ENCODE results near the gene KRTAP4-5.
"Not testable (repeated sequence)": the region's sequence is repeated elsewhere in the genome, so short reads cannot be mapped to it uniquely, and the experiment has no call there.

The KRTAP4-5 gene

DNA sequence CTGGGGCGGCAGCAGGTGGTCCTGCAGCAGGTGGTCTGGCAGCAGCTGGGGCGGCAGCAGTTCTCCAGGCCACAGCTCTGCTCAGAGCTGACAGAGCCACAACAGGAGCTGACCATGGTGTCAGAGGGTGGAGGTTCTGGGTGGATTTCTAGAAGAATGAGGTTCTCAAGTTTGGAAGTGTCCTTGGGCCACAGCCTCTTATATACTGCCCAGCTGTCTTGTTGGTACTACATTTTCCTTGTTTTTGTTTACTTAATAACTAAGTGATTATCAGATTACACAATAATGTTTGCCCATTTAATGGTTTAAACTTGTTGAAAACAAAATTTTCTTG is at the start of gene KRTAP4-5:
TSS of gene KRTAP4-5 (minus strand) at position 174 of the 334 bp plus-strand sequence. CDS start at position 116, 58 bp downstream.
- DNase-seq (ENCODE audit: low spot score), result no peak

DNA sequence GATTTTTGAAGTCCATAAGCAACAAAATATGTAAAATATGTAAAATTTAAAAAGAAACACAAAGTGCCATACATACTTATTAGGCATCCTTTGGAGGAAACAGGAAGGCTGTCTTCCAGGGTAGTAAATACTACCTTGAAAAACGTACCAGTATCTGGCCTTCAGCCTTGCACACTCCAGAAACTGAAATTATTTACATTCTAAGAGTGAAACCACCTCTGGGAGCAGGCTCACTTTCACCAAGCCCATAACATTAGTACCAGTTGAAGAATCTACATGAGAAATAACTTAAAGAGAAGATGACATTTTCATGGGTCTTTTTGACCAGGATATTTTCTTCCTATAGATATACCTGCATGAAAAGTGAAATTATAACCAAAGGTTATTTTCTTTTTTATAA is 46.4 kb upstream of the KRTAP4-5 start:
- DNase-seq (ENCODE audit: low spot score), result no peak

DNA sequence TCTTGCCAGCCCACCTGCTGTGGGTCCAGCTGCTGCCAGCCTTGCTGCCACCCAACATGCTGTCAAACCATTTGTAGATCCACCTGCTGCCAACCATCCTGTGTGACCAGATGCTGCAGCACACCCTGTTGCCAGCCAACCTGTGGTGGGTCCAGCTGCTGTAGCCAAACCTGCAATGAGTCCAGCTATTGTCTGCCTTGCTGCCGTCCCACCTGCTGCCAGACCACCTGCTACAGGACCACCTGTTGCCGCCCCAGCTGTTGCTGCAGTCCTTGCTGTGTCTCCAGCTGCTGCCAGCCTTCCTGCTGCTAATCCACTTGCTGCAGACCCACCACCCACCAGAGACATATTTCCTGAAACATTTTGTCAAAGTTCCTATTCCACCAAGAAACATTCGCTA is 40.7 kb upstream of the KRTAP4-5 start:
- DNase-seq (ENCODE audit: low spot score), result no peak

DNA sequence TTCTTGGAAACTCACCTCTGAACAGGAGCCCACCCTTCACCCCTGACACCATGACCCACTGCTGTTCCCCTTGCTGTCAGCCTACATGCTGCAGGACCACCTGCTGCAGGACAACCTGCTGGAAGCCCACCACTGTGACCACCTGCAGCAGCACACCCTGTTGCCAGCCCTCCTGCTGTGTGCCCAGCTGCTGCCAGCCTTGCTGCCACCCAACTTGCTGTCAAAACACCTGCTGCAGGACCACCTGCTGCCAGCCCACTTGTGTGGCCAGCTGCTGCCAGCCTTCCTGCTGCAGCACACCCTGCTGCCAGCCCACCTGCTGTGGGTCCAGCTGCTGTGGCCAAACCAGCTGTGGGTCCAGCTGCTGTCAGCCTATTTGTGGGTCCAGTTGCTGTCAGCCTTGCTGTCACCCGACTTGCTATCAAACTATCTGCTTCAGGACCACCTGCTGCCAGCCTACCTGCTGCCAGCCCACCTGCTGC is 40.3 kb upstream of the KRTAP4-5 start, which contains the start of gene KRTAP9-1:
TSS of gene KRTAP9-1 (plus strand) at position 51 of the 482 bp plus-strand sequence. CDS start at position 51, 0 bp downstream.
- DNase-seq (ENCODE audit: low spot score), result not testable (repeated sequence)

DNA sequence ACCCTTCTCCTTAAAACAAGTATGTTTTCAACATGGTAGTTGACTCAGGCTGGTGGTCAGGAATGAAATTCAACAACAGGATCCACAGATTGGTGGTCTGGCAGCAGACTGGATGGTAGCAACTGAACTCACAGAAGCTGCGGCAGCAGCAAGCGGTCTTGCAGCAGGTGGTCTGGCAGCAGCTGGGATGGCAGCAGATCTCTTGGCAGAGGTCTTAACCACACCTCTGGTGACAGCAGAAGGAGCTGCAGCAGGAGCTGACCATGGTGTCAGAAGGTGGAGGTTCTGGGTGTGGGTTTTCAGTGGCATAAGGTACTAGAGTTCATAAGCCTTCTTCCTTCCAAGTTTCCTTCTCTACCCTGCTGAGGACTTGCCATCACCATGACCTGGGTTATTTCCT is 37.2 kb upstream of the KRTAP4-5 start:
- DNase-seq (ENCODE audit: low spot score), result no peak

DNA sequence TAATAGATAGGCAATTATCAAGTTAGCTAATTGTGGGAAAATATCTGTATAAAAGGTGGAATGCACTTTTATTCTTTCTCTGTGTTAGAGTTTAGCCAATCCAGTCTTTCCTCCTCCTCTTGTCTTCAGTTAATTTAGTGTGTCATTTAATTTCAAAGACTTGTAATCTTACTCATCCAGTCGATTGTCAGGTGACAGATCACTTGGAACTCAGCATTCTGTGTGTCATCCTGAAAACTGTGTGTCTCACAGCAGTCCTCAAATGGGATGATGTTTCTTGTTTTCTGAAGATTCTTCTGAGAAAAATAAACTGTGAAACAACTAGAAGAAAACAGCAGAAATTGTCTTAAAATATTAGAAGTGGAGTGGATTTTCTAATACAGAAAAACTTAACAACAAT is 35.4 kb upstream of the KRTAP4-5 start:
- DNase-seq (ENCODE audit: low spot score), result no peak

DNA sequence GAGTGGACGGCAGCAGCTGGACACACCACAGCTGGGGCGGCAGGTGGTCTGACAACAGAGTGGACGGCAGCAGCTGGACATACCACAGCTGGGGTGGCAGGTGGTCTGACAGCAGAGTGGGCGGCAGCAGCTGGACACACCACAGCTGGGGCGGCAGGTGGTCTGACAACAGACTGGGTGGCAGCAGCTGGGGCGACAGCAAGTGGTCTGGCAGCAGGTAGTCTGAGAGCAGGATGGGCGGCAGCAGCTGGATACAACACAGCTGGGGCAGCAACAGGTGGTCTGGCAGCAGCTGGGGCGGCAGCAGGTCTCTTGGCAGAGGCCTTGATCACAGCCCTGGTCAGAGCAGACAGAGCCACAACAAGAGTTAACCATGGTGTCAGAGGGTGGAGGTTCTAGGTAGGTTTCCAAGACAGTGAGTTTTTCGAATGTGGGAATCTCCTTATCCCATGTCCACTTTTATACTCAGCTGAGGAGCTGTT is 34.9 kb upstream of the KRTAP4-5 start, which contains the start of gene KRTAP4-1:
TSS of gene KRTAP4-1 (minus strand) at position 432 of the 482 bp plus-strand sequence. CDS start at position 375, 57 bp downstream.
- no peak for DNase-seq (ENCODE audit: low spot score)

DNA sequence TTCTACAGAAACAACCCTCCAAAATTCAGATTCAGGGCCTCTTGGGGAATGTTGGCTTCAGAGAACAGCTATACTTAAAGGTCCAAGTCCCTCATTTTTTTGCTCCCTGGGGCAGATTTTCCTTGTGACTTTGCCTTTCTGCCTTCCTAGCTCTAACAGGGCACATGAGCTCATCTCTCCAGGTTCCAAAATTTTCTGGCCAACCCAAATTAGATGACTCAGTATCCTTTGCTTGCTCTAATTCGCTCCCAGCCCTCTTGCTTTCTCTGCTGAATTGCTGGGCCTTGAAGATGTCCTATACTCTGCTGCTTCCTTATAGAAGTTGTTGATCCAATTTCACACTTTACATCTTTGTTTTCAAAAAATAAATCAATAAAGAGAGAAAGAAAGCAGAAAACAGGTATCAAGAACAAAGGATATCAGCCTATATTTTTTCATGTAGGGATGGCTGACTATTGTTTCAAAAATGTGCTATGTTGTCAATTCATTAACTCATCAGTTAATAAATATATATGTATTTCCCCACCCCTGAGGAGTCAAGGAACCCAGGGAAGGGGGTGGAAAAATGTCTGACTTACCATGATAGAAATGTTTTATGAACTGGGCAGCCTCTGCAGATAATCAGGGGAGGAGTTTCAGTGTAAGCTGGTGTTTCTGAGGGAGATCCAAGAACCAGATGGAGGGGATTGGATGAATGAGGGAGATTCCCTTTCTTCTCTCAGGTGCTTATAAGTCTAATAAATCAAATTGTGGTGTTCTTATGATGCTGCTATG is 29.4 kb upstream of the KRTAP4-5 start:
- DNase-seq (ENCODE audit: low spot score), result no peak

DNA sequence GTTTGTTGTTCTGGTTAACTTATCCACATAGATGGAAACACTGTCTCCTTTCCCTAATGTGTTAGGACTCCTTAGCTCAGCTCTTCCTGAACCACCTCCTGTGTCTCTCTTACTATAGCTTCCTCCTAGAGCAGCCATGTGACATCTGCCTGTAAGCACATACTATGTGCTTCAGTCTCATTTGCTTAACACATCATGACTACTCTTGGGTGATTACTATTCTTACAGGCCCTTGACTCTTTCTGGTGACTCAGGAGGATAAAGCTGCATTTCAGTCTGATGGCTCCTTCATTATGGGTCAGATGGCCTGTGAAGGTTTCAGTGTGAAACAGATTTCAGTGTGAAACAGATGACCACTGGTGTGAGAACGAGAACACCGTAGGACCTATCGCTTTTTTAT is 28.7 kb upstream of the KRTAP4-5 start:
- no peak for DNase-seq (ENCODE audit: low spot score)

DNA sequence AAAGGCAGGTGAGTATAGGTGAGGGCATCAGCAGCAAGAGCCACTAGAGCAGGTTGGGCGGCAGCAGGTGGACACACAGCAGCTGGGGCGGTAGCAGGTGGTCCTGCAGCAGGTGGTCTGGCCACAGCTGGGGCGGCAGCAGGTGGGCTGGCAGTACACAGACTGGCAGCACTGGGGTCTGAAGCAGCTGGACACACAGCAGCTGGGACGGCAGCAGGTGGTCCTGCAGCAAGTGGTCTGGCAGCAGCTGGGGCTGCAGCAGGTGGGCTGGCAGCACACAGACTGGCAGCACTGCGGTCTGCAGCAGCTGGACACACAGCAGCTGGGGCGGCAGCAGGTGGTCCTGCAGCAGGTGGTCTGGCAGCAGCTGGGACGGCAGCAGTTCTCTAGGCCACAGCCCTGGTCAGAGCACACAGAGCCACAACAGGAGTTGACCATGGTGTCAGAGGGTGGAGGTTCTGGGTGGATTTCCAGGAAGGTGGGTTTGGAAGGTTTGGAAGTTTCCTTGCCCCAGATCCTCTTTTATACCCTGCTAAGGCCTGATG is 28.2 kb upstream of the KRTAP4-5 start, which contains the start of gene KRTAP4-2:
TSS of gene KRTAP4-2 (minus strand) at position 495 of the 545 bp plus-strand sequence. CDS start at position 438, 57 bp downstream.
- DNase-seq (ENCODE audit: low spot score), result no peak

DNA sequence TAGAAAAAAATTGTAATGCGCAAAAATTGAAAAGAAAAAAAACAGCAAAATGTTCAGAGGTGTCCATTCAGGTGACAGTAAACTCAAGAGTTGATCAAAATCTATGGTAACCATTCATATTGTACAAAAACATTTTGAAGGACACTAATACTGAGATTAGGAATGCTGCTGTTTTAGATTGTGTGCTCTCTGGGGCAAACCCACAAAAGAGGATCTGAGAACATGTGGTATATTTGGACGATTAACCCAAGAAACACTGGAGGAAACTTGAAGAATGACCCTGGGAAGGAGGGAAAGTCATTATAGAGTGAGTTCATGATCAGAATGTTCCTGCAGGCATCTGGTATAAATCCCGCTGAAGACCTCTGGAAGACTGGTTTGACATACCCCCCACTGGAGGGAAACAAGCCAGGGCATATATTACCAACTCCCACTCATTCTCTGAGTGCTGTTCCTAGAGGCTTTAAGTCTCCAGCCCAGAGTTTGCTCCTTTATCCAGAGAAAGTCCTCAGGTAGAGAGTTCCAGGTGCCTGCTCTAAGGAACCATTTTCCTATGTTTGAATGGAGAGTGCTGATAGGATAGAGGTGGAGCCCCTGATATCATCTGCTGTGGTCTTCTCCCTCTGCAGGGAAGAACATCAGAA is 27.2 kb upstream of the KRTAP4-5 start:
- DNase-seq (ENCODE audit: low spot score), result no peak

DNA sequence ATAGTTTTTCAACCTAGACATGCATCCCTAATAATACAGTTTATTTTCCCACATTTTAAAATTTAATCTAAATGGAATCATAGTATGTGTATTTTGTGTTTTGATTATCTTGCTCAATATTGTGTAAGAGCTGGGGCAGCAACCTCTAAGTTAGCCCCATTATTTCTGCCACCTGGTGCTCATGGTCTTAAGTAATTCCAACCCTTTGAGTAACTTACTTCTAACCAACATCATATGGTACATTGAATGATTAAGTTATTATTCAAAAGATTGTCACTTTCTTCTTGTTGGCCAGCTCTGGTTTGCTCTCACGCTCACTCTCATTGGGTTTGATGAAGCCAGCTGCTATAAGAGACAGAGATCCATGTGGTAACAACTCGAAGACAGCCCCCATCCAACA is 22.3 kb upstream of the KRTAP4-5 start:
- no peak for DNase-seq (ENCODE audit: low spot score)

DNA sequence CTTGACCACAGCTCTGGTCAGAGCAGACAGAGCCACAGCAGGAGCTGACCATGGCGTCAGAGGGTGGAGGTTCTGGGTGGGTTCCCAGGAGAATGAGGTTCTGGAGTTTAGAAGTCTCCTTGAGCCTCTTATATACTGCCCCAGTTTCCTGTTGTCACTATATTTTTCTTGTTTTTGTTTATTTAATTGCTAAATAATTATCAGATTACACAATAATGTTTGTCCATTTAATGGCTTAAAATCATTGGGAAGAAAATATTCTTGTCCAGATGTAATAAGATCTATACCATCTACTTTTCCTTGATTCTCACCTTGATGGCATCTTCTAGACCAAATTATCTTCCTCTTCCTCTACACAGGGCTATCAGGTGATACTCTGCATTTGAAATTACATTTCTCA is 18.5 kb upstream of the KRTAP4-5 start, which contains the start of gene KRTAP4-3:
TSS of gene KRTAP4-3 (minus strand) at position 101 of the 400 bp plus-strand sequence. CDS start at position 52, 49 bp downstream.
- no peak for DNase-seq (ENCODE audit: low spot score)

DNA sequence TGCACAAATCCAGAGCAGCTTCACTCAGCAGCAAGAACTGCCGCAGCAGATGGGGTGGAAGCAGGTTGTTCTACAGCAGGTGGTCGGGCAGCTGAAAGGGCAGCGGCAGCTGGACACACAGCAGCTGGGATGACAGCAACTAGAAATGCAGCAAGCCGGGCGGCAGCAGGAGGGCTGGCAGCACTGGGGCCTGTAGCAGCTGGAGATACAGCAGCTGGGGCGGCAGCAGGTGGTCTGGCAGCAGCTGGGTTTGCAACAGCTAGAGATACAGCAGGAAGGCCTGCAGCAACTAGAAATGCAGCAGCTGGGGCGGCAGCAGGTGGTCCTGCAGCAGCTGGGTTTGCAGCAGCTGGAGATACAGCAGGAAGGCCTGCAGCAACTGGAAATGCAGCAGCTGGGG is 17.9 kb upstream of the KRTAP4-5 start:
- DNase-seq (ENCODE audit: low spot score), result no peak

DNA sequence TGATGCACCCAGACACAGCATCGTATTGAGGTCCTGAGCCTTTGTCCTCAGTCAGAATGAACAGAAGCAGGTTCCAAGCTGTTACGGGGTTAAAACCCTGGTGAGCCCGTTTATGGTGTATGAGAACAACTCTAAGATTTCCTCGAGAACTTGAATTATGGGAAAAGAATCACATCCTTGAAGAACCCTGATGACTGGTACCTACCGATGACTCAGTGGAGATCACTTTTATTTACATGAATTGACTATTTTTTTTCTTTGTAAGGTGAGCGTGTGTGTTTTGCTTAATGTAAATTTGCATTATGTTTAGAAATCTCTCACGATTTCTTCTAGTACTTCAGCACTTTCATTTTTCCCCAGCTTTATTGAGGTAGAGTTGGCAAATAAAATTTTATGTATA is 14.2 kb upstream of the KRTAP4-5 start:
- DNase-seq (ENCODE audit: low spot score), result no peak

DNA sequence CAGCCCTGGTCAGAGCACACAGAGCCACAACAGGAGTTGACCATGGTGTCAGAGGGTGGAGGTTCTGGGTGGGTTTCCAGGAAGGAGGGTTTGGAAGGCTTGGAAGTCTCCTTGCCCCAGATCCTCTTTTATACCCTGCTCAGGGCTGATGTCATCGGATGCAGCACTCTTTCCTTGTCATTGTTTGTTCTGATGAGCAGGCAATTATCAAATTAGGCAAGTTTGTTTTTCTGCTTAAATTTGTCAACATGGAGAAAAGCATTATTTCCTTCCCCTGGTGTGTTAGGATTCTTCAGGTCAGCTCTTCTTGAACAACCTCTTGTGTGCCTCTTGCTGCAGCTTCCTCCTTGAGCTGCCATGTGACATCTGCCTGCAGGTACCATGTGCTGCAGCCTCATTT is 11.0 kb upstream of the KRTAP4-5 start, which contains the start of gene KRTAP4-4:
TSS of gene KRTAP4-4 (minus strand) at position 101 of the 400 bp plus-strand sequence. CDS start at position 44, 57 bp downstream.
- DNase-seq (ENCODE audit: low spot score), result no peak

DNA sequence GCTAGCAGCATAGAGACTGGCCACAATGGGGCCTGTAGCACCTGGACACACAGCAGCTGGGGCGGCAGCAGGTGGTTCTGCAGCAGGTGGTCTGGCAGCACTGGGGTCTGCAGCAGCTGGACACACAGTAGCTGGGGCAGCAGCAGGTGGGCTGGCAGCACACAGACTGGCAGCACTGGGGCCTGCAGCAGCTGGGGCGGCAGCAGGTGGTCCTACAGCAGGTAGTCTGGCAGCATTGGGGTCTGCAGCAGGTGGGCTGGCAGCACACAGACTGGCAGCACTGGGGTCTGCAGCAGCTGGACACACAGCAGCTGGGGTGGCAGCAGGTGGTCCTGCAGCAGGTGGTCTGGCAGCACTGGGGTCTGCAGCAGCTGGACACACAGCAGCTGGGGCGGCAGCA is 10.6 kb upstream of the KRTAP4-5 start:
- DNase-seq (ENCODE audit: low spot score), result not testable (repeated sequence)

DNA sequence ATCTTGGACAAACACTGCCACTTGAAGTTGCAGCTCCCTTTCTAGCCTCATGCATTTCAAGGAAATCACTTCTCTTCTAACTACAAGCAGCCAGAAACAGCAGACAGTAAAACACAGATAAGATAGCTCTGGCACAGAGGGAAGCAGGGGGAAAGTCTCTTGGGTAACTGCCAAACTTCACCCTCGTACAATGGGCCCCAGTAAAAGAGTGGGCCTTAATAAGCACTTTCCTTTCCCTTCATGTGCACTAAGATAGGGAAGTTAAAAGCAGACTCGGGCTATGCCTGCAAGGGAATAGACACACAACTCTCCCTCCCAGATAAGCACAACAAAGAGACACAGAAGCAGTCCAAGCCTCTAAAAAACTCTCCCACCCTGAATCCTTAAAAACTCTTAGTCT is 4.2 kb upstream of the KRTAP4-5 start:
- no peak for DNase-seq (ENCODE audit: low spot score)

DNA sequence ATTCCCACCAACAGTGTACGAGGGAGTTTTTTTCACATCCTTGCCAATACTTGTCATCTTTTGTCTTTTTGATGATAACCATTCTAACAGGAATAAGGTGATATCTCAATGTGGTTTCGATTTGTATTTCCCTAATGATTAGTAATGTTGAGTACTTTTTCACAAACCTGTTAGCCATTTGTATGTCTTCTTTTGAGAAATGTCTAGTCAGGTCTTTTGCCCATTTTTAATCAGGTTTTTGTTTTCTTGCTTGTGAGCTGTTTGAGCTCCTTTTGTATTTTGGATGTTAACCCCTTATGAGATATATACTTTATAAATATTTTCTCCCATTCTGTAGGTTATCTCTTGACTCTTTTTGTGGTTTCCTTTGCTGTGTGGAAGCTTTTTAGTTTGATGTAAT is 1.9 kb upstream of the KRTAP4-5 start:
- DNase-seq (ENCODE audit: low spot score), result no peak

DNA sequence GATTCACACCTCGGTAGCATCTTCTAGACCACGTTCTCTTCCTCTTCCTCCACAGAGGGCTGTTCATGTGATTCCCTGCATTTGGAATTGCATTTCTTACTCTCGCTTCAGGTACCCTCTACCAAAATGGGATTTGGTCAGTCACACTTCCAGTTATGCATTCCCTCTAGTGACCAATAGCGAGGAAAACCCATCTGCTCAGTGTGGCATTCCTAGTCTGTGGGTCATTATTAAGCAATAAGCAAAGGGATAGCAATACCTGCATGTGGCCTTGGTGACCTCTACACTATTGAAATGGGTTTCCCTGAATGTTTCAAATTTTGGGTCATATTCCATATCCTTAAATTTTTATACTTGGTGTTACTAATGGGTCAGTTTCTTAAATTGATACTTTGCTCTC is 401 bp upstream of the KRTAP4-5 start:
- no peak for DNase-seq (ENCODE audit: low spot score)

DNA sequence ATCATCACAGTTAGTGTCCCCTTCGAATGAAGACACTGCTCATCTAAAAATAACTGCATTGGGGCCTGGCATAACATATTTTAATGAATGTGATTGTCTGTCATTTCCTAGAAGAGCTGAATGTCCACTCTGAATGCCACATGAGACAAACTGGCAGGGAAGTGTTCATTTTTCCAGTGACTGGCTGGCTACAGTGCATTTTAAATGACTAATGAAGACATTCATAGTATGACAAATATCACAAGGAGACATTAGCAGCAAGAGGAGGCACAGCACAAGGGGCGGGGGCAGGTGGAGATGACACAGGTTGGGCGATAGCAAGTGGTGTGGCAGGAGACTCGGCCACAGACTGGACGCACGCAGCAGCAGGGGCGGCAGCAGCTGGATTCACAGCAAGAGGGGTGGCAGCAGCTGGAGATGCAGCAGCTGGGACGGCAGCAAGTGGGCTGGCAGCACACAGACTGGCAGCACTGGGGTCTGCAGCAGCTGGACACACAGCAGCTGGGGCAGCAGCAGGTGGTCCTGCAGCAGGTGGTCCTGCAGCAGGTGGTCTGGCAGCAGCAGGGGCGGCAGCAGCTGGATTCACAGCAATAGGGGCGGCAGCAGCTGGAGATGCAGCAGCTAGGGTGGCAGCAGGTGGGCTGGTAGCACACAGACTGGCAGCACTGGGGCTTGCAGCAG is 514 bp downstream of the KRTAP4-5 start:
- not testable (repeated sequence) for DNase-seq (ENCODE audit: low spot score)

Data from cerebellar cortex (tissue), 1 donor.